ENCODE data around the gene TRAPPC3L.
A peak's percentile ranks its signal among the peaks of the same experiment; 100 is the strongest.

Gene TRAPPC3L

DNA sequence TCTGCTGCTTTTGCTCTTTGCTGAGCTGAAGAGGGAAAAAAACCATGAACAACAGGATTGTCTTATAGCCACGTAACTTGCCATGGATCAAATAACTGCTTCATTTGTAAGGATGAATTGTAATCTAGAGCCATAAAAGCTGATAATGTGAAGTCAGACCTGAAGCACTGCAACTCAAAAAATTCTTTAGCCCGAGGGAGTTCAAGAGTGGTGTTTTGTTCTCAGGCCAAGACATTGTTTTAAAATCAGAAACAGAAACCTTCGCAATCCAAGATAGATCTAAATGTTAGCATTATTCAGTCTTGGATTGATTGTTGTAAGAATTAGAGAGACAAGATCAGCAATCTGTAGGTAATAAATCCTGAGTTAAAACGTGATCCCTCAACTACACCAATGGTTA lies at the start of gene TRAPPC3L:
Gene TRAPPC3L (minus strand): TSS at position 34 of the 400 bp plus-strand sequence. CDS start 170 bp downstream, outside the sequence.
- no peak for DNase-seq (ENCODE audit: low read depth)

- DNase-seq (ENCODE audit: low read depth), result no peak
Measured at GRCh38 chr6:116595247-116595646, 49.8 kb upstream of the TRAPPC3L start.

DNA sequence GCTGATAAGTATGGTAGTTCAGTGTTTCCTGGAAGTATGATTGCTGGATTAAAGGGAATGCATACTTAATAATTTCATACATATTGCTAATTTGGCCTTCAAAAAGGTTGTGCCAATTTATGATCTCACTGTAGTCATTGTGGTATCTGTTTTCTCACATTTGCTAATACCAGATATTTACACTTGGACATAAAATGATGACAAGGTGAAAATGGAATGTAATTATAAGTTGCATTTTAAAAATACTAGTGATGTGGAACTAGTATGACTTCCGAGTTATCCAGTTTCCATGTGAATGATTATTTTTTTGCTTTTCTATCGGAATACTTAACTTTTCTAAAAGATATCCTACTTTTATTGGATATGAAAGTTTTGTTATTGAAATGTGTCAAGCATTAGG lies 41.3 kb upstream of the TRAPPC3L start:
- no peak for DNase-seq (ENCODE audit: low read depth)

DNA sequence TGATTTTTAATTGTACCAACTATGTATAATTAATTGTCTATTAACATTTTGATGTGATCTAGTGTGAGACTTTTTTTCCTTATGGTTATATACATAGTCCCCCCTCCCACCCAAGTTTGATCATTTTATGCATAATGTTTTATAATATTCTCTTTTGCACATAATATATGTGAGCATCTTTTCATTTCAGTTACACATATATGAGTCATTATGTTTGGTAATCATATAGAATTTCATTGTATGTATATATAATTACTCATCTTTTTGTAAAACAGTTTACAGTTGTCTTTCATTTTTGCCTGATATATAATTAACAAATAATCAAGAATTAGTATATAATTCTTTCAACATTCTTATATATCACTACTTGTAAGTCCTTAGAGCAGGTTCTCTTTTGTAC lies 40.8 kb upstream of the TRAPPC3L start:
- DNase-seq (ENCODE audit: low read depth), result no peak

DNA sequence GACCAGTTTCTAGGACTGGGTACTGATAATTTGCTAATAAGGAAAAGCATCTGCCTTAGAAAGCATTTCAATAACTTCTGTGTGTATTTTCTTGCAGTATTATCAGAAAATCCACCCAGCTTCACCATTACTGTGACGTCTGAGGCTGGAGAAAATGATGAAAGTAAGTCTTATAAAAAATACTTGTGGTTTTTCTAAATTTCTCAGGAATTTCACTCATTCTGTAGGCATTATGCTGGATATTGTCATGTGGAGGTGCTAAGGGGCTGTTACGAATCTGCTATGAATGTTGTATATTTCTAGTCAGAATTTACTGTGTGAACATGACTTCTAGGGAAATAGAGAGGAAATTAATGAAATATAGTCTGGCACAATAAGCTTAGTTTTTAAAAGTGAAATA lies 34.7 kb upstream of the TRAPPC3L start:
- peak; percentile 62 for DNase-seq (ENCODE audit: low read depth)

GRCh38 chr6:116579143-116579542 lies 33.7 kb upstream of the TRAPPC3L start:
- DNase-seq (ENCODE audit: low read depth), result no peak

- DNase-seq (ENCODE audit: low read depth), result no peak
Measured at GRCh38 chr6:116578335-116578734, 32.9 kb upstream of the TRAPPC3L start.

GRCh38 chr6:116577486-116577885 lies 32.0 kb upstream of the TRAPPC3L start:
- DNase-seq (ENCODE audit: low read depth), result no peak

- no peak for DNase-seq (ENCODE audit: low read depth)
Measured at GRCh38 chr6:116575227-116575626, 29.7 kb upstream of the TRAPPC3L start.

DNA sequence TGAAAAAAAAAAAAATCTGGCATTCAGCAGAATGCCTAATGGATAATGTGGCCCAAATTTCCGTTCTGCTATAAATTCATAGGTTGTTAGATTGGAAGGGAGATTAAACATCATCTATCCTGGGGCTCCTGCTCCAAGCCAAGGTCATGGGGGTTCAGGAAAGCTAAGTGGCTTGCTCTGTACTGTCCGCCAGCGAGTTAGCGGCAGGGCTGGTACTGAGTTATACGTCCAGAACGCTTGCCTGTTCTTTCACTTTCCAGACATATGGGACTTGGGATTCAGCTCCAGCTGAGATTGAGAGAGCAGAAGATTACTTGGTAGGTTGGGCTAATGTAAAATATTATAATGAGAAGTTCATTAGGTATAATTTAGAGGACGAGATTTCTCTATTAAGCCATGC lies 26.7 kb upstream of the TRAPPC3L start:
- no peak for DNase-seq (ENCODE audit: low read depth)

DNA sequence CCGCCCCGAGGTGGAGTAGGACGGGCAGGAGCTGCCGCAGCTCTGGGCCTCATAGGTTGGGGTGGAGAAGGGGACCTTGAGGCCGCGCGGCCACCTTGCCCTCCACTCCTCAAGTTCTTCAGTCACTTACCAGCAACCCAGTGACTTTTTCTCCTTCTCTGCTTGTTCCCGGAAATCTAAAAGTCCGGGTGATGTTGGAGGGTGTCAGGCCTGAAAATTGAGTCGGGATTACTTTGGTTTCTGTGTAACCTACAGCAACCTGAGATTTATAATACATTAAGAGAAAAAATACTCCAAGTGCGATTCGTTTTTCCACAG lies 26.2 kb upstream of the TRAPPC3L start:
- DNase-seq (ENCODE audit: low read depth), result no peak

GRCh38 chr6:116570856-116571682 lies 25.6 kb upstream of the TRAPPC3L start, which contains the start of gene RWDD1:
Gene RWDD1, plus strand, starts transcription at chr6:116571504. Its CDS starts 79 bp downstream, at chr6:116571583.
- DNase-seq (ENCODE audit: low read depth), result peak; percentile 99

GRCh38 chr6:116568821-116569755 lies 23.6 kb upstream of the TRAPPC3L start:
- DNase-seq (ENCODE audit: low read depth), result no peak

DNA sequence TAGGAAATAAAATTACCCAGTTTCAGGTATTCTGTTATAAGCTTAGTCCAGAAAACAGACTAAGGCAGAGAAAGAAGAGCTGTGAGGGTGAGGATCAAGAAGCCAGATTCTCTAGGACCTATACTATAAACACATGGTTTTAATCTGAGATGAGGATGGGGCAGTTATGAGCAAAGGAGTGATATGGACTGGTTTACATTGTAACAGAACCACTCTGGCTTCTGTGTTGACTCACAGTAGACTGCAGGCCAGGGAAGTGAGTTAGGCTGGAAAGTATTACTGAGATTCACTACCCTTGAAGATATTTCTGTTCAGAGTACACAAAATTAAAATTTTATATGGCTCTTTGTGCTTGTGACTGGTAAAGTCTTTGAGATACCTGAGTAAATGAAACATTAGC lies 22.6 kb upstream of the TRAPPC3L start:
- no peak for DNase-seq (ENCODE audit: low read depth)

- DNase-seq (ENCODE audit: low read depth), result no peak
Measured at GRCh38 chr6:116564921-116565872, 19.7 kb upstream of the TRAPPC3L start.

DNA sequence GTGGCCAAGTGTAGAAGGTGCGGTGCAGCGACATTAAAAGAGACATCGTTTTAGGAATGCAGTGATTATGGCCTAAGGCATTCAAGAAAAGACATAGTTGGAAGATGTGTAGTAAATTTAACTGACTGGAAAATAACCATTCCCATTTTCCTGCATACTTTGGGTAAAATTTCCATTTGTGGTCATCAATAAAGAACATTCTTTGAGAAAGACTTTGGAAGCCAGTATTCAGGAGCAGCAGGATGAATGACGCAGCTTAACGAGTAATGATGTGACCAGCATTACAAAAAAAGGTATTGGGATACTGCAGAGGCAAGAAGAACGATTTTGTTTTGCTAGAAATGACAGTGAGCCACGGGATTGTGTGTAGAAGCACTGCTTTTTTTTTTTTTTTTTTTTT lies 18.8 kb upstream of the TRAPPC3L start:
- no peak for DNase-seq (ENCODE audit: low read depth)

DNA sequence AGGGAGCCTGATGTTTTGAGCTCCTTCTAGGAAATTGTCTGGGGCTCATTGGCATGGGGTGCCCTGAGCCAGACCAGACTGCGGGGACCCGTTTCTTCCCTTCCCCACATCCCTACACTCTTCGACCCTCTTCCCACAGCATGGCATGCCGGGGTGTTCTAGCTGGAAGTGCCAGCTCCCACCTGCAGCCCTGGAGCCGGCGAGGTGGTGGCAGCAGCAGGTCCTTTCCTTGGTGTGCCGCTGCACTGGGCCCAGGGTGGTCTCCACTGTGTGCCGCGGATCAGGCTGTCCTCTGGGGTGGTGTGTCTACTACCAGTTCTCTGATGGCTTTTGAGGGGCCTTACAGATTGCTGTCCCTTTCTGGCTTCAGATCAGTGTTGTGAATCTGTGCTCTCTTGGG lies 18.3 kb upstream of the TRAPPC3L start:
- no peak for DNase-seq (ENCODE audit: low read depth)

DNA sequence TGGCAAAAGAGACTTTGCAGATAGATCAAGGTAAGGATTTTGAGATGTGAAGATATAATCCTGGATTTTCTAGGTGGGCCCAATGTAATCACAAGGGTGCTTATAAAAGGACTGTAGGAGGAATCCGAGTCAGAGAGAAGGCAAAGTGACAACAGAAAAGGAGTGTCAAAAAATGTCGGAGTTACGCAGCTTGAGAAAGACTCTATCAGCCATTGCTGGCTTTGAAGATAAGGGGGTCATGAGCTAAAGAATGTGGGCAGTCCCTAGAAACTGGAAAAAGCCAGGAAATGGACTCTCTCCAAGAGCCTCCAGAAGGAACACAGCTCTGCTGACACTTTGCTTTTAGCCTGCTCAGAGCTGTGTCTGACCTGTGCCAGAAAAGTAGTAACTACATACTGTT lies 17.1 kb upstream of the TRAPPC3L start:
- no peak for DNase-seq (ENCODE audit: low read depth)

DNA sequence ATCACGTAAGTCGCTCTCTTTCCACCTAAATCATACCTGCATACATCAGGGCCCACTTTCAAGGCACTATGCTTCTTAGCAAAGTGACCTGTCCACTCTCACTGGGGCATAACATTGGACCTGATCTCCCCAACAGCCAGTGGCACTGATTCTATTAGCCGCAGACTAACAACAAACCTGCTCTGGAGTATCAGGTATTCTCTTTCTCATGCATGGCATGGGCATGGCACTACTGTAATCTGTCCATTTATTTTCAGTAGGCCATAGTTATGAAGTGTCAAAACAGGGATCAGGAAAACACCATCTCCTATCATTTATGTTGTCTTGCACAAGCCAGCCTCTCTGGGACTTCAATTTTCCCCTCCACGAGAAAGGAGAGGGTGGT lies 16.5 kb upstream of the TRAPPC3L start:
- no peak for DNase-seq (ENCODE audit: low read depth)

- DNase-seq (ENCODE audit: low read depth), result no peak
Measured at GRCh38 chr6:116561377-116562018, 16.0 kb upstream of the TRAPPC3L start.

- no peak for DNase-seq (ENCODE audit: low read depth)
Measured at GRCh38 chr6:116560130-116560529, 14.6 kb upstream of the TRAPPC3L start.

Data from non-pigmented ciliary epithelial cell (primary cell).